WERI-Rb-1 (cell line): ENCODE measurements around the gene SCT.

Source experiments
- DNase-seq: peaks from one replicate; pipeline ENCODE4 v3.0.0-alpha.2; 2020
- H3K27ac ChIP-seq: fragments of 250-450 bp; sonication (Bioruptor Pico); 2 replicates; pipeline ENCODE4 v1.5.1; 2020; ENCODE audit warnings: mild to moderate bottlenecking, moderate library complexity
- H3K27me3 ChIP-seq: fragments of 250-450 bp; sonication (Bioruptor Pico); 2 replicates; pipeline ENCODE4 v1.5.1; 2021; ENCODE audit warnings: mild to moderate bottlenecking, low read depth, moderate library complexity; ENCODE audit not compliant: insufficient read depth, severe bottlenecking
- H3K36me3 ChIP-seq: fragments of 250-450 bp; sonication (Bioruptor Pico); 2 replicates; pipeline ENCODE4 v1.5.1; 2020; ENCODE audit warnings: mild to moderate bottlenecking, moderate library complexity
- H3K4me3 ChIP-seq: 2 replicates; pipeline ENCODE4 v1.5.1; 2011; ENCODE audit warnings: low read depth, mild to moderate bottlenecking, control low read depth, low read length
- H3K9me3 ChIP-seq: fragments of 250-450 bp; sonication (Bioruptor Pico); 2 replicates; pipeline ENCODE4 v1.5.1; 2021; ENCODE audit warnings: mild to moderate bottlenecking, moderate library complexity; ENCODE audit not compliant: severe bottlenecking
- TF ChIP-seq, protein P1 (sequence below): IDR thresholded peaks from 2 replicates; pipeline ENCODE4 v1.5.1; 2011; ENCODE audit warnings: low read depth, mild to moderate bottlenecking, control low read depth, inconsistent platforms, low read length

SCT gene

GRCh38 chr11:606245-606644, 20.7 kb downstream of the SCT start:
- no peaks in the 10 kb centered on the region for H3K9me3 ChIP-seq
- no peak overlapping the region for H3K4me3 ChIP-seq
- DNase-seq, result no peak
- H3K27me3 ChIP-seq, result no peaks in the 10 kb centered on the region
- peaks cover 96% of the 10 kb centered on the region for H3K36me3 ChIP-seq
- H3K27ac ChIP-seq, result no peak overlapping the region
- TF ChIP-seq, protein P1, sequence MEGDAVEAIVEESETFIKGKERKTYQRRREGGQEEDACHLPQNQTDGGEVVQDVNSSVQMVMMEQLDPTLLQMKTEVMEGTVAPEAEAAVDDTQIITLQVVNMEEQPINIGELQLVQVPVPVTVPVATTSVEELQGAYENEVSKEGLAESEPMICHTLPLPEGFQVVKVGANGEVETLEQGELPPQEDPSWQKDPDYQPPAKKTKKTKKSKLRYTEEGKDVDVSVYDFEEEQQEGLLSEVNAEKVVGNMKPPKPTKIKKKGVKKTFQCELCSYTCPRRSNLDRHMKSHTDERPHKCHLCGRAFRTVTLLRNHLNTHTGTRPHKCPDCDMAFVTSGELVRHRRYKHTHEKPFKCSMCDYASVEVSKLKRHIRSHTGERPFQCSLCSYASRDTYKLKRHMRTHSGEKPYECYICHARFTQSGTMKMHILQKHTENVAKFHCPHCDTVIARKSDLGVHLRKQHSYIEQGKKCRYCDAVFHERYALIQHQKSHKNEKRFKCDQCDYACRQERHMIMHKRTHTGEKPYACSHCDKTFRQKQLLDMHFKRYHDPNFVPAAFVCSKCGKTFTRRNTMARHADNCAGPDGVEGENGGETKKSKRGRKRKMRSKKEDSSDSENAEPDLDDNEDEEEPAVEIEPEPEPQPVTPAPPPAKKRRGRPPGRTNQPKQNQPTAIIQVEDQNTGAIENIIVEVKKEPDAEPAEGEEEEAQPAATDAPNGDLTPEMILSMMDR, result no peak

GRCh38 chr11:605286-606129, 21.5 kb downstream of the SCT start:
- Histone ChIP-seq H3K27ac (no peak overlapping the region), H3K9me3 (no peaks in the 10 kb centered on the region), H3K4me3 (no peak overlapping the region), H3K36me3 (peaks cover 96% of the 10 kb centered on the region), H3K27me3 (no peaks in the 10 kb centered on the region)
- TF ChIP-seq, protein P1, result no peak
- DNase-seq, result no peak

- TF ChIP-seq, protein P1, result no peak
- no peaks in the 10 kb centered on the region for H3K27me3 ChIP-seq
- no peaks in the 10 kb centered on the region for H3K9me3 ChIP-seq
- H3K36me3 ChIP-seq, result peaks cover 89% of the 10 kb centered on the region
- no peak for DNase-seq
- no peak overlapping the region for H3K27ac ChIP-seq
- no peak overlapping the region for H3K4me3 ChIP-seq
Observed at GRCh38 chr11:603154-603553, 23.8 kb downstream of the SCT start.

GRCh38 chr11:601573-602245, 25.3 kb downstream of the SCT start:
- TF ChIP-seq, protein P1, result no peak
- Histone ChIP-seq H3K27ac (no peak overlapping the region), H3K4me3 (no peak overlapping the region), H3K27me3 (no peaks in the 10 kb centered on the region), H3K9me3 (no peaks in the 10 kb centered on the region), H3K36me3 (peaks cover 87% of the 10 kb centered on the region)
- DNase-seq, result no peak

GRCh38 chr11:598005-598680, 28.8 kb downstream of the SCT start:
- no peak overlapping the region for H3K4me3 ChIP-seq
- no peaks in the 10 kb centered on the region for H3K27me3 ChIP-seq
- no peak for DNase-seq
- no peaks in the 10 kb centered on the region for H3K9me3 ChIP-seq
- H3K27ac ChIP-seq, result no peak overlapping the region
- TF ChIP-seq, protein P1, result no peak
- H3K36me3 ChIP-seq, result peaks cover 88% of the 10 kb centered on the region
